Thyroid gland (tissue), 4 donors: ENCODE measurements around the gene ITGB4.

Experiments used
- POLR2A ChIP-seq, 2 donors: fragments of 450-650 bp; IDR thresholded peaks; one replicate each; pipeline ENCODE4 v1.6.1; 2017; ENCODE audit warnings: antibody characterized with exemption in 2 of 2, mild to moderate bottlenecking in 2 of 2, moderate library complexity in 1 of 2
- TF ChIP-seq, protein P1 (sequence below), 6 experiments: fragments of 200-600 bp in 3 of 6; fragments of 450-650 bp in 3 of 6; sonication (generic) in 3 of 6; IDR thresholded peaks; one replicate each; pipeline ENCODE4 v1.5.1; 2016 to 2019; ENCODE audit warnings: antibody characterized with exemption in 6 of 6, mild to moderate bottlenecking in 2 of 6, inconsistent platforms in 1 of 6, moderate library complexity in 1 of 6

DNA sequence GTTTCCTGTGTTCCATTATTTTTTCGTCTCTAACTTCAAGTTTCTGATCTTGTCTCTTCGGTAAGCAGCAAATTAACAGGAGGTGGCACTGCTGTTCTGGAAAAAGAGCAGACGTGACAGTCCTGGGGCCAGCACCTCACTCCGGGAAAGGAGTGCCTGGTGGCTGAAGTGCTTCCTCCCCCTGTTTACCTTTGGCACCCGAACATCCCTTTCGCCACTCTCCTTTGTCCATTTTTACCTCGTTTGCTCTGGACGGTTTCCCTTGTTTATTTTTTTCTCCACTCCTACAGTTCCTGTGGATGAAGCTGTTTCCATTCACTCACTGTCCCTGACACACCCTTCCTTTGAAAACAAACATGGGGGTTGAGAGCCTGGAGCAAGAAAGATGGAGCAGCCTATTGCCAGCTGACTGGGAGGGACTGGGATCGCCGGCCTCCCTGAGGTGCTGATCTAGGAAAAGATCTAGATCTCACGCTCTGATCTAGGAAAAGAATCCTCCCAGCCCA lies 41.5 kb upstream of the ITGB4 start:
- TF ChIP-seq, protein P1, sequence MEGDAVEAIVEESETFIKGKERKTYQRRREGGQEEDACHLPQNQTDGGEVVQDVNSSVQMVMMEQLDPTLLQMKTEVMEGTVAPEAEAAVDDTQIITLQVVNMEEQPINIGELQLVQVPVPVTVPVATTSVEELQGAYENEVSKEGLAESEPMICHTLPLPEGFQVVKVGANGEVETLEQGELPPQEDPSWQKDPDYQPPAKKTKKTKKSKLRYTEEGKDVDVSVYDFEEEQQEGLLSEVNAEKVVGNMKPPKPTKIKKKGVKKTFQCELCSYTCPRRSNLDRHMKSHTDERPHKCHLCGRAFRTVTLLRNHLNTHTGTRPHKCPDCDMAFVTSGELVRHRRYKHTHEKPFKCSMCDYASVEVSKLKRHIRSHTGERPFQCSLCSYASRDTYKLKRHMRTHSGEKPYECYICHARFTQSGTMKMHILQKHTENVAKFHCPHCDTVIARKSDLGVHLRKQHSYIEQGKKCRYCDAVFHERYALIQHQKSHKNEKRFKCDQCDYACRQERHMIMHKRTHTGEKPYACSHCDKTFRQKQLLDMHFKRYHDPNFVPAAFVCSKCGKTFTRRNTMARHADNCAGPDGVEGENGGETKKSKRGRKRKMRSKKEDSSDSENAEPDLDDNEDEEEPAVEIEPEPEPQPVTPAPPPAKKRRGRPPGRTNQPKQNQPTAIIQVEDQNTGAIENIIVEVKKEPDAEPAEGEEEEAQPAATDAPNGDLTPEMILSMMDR (IDR thresholded peaks at IDR 0.05) = peak in 4 of 6 experiments; percentile 11 to 35 (median 24)
- no peak for TF ChIP-seq POLR2A (IDR thresholded peaks at IDR 0.05)
